ENCODE results near the gene ARID4B. TPM values are rescaled to one million over a fixed set of nuclear protein-coding genes. Genes with fewer than 3 reads are reported as not detected.

The ARID4B gene
- total and polyA plus RNA-seq, 2 of the 13 experiments (the other 11 are each of a cell fraction or from before 2014, with no cell fraction given), result 9.7 to 24.6 TPM

DNA sequence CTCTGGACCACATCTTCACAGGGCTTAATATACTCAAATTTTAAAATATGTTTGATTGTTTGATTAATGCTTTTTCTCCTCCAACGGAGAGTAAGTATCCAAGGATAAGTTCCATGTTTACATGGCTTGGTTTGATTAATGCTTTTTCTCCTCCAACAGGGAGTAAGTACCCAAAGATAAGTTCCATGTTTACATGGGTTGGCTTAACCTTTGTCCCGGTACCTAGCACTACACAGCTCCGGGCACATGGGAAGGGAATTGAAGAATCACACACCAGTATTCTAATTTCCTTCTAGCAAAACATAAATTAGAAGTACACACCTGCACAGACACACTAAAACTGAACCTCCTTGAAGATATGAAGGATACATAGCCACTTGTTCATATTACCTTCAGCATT, 77.5 kb downstream of the ARID4B start (continued):
- TF ChIP-seq PAXIP1 (CRISPR knock-in tag; conservative IDR thresholded peaks at IDR 0.05) (peak; percentile 44; the same call in 1 of the 2 replicates), ZNF816 (CRISPR knock-in tag; IDR thresholded peaks at IDR 0.05; ENCODE audit: borderline replicate concordance) (no peak), FOSL2 (CRISPR knock-in tag; IDR thresholded peaks at IDR 0.05) (no peak), MAFF (IDR thresholded peaks at IDR 0.05; ENCODE audit: low read depth, low read length) (no peak), ZNF543 (CRISPR knock-in tag; IDR thresholded peaks at IDR 0.05) (no peak), FOXA1 (IDR thresholded peaks at IDR 0.05) (no peak), FOXA1 (CRISPR knock-in tag; IDR thresholded peaks at IDR 0.05) (0 out of 2 replicates have a peak, but pooled peaks have one; percentile 29), TP53 (CRISPR knock-in tag; conservative IDR thresholded peaks at IDR 0.05) (no peak), GZF1 (CRISPR knock-in tag; IDR thresholded peaks at IDR 0.05) (no peak), HNF4A (CRISPR knock-in tag; IDR thresholded peaks at IDR 0.05) (peak; percentile 22; the same call in 1 of the 2 replicates), DRAP1 (CRISPR knock-in tag; IDR thresholded peaks at IDR 0.05) (no peak), MEIS1 (CRISPR knock-in tag; IDR thresholded peaks at IDR 0.05; ENCODE audit: borderline replicate concordance) (no peak), POLR2G (IDR thresholded peaks at IDR 0.05; ENCODE audit: low read depth, low read length) (no peak), IRX3 (CRISPR knock-in tag; IDR thresholded peaks at IDR 0.05; ENCODE audit: borderline replicate concordance, low read depth) (no peak), CAMTA2 (CRISPR knock-in tag; IDR thresholded peaks at IDR 0.05; ENCODE audit: borderline replicate concordance) (no peak), HMGXB4 (CRISPR knock-in tag; IDR thresholded peaks at IDR 0.05; ENCODE audit: borderline replicate concordance in 1 of 2, low read depth in 1 of 2) (no peak)
- TF ChIP-seq, protein P1, sequence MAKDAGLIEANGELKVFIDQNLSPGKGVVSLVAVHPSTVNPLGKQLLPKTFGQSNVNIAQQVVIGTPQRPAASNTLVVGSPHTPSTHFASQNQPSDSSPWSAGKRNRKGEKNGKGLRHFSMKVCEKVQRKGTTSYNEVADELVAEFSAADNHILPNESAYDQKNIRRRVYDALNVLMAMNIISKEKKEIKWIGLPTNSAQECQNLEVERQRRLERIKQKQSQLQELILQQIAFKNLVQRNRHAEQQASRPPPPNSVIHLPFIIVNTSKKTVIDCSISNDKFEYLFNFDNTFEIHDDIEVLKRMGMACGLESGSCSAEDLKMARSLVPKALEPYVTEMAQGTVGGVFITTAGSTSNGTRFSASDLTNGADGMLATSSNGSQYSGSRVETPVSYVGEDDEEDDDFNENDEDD (CRISPR knock-in tag; IDR thresholded peaks at IDR 0.05; ENCODE audit: borderline replicate concordance), result no peak
- TF ChIP-seq, protein P2, sequence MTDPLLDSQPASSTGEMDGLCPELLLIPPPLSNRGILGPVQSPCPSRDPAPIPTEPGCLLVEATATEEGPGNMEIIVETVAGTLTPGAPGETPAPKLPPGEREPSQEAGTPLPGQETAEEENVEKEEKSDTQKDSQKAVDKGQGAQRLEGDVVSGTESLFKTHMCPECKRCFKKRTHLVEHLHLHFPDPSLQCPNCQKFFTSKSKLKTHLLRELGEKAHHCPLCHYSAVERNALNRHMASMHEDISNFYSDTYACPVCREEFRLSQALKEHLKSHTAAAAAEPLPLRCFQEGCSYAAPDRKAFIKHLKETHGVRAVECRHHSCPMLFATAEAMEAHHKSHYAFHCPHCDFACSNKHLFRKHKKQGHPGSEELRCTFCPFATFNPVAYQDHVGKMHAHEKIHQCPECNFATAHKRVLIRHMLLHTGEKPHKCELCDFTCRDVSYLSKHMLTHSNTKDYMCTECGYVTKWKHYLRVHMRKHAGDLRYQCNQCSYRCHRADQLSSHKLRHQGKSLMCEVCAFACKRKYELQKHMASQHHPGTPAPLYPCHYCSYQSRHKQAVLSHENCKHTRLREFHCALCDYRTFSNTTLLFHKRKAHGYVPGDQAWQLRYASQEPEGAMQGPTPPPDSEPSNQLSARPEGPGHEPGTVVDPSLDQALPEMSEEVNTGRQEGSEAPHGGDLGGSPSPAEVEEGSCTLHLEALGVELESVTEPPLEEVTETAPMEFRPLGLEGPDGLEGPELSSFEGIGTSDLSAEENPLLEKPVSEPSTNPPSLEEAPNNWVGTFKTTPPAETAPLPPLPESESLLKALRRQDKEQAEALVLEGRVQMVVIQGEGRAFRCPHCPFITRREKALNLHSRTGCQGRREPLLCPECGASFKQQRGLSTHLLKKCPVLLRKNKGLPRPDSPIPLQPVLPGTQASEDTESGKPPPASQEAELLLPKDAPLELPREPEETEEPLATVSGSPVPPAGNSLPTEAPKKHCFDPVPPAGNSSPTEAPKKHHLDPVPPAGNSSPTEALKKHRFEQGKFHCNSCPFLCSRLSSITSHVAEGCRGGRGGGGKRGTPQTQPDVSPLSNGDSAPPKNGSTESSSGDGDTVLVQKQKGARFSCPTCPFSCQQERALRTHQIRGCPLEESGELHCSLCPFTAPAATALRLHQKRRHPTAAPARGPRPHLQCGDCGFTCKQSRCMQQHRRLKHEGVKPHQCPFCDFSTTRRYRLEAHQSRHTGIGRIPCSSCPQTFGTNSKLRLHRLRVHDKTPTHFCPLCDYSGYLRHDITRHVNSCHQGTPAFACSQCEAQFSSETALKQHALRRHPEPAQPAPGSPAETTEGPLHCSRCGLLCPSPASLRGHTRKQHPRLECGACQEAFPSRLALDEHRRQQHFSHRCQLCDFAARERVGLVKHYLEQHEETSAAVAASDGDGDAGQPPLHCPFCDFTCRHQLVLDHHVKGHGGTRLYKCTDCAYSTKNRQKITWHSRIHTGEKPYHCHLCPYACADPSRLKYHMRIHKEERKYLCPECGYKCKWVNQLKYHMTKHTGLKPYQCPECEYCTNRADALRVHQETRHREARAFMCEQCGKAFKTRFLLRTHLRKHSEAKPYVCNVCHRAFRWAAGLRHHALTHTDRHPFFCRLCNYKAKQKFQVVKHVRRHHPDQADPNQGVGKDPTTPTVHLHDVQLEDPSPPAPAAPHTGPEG (CRISPR knock-in tag; IDR thresholded peaks at IDR 0.05), result no peak

Measured in HepG2 (cell line).